Nephron (organoid): Measurements from ENCODE around the gene VIPR2.
A peak's percentile ranks its signal among the peaks of the same experiment; 100 is the strongest.

Source experiments
- H3K27ac Mint-ChIP-seq, 3 experiments: 2 replicates each; pipeline ENCODE4 v1.8.0; 2020; ENCODE audit warnings: mixed read lengths in 3 of 3, mild to moderate bottlenecking in 2 of 3, moderate library complexity in 1 of 3
- H3K27me3 Mint-ChIP-seq: 2 replicates; pipeline ENCODE4 v1.8.0; 2021; ENCODE audit warnings: low read depth, mild to moderate bottlenecking, moderate library complexity, mixed read lengths
- H3K36me3 Mint-ChIP-seq: 2 replicates; pipeline ENCODE4 v1.8.0; 2020; ENCODE audit warnings: low read depth, mixed read lengths
- H3K4me1 Mint-ChIP-seq: 2 replicates; pipeline ENCODE4 v1.8.0; 2020; ENCODE audit warnings: mixed read lengths
- H3K4me3 Mint-ChIP-seq, 3 experiments: 2 replicates each; pipeline ENCODE4 v1.8.0; 2020; ENCODE audit warnings: mild to moderate bottlenecking in 3 of 3, mixed read lengths in 3 of 3, moderate library complexity in 2 of 3
- H3K9me3 Mint-ChIP-seq: 2 replicates; pipeline ENCODE4 v1.8.0; 2020; ENCODE audit warnings: mixed read lengths
- TF ChIP-seq, protein P1 (sequence below), 3 experiments: fragments of 200-600 bp; sonication (generic); IDR thresholded peaks; one replicate each; pipeline ENCODE4 v1.5.0; 2021; ENCODE audit warnings: antibody characterized with exemption in 3 of 3; ENCODE audit not compliant: unreplicated experiment in 3 of 3

VIPR2 gene

DNA sequence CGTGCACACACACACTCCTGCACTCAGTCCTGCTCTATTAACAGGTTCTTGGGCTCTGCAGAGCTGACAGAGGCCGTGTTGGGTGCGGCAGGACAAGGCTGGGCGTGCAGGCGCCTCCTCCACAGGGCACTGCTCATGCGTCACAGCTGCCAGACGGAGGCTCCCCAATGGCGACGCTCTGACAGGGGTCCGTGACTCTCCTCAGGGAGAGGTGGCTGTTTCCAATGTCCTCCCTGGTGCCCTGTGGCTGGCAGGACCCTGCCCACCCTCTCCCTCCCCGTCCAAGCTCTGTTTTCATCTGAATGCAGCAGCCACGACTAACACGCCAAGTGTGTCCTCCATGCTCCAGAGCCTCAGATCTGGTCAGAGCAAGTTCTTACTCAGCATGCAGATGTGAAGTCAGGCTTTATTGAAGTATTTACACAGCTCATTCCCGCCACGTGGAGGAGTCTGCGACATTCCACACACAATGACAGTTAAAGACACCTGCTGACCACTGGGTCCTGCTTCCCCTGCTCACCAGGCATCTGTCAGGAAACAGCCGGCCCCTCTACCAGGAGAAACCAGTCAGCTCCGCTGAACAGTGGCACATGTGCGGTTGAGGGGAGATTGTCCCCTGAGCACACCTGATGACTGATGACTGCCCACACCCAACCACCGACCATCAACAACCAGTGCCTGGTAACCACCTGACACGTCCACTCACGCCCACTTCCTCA, 116.7 kb downstream of the VIPR2 start:
- Mint-ChIP-seq H3K4me1 (peaks cover 42% of the 10 kb centered on the region), H3K27ac (peak overlapping the region; percentile 50 to 84 (median 84)), H3K27me3 (peaks cover 53% of the 10 kb centered on the region), H3K9me3 (no peaks in the 10 kb centered on the region), H3K36me3 (no peaks in the 10 kb centered on the region), H3K4me3 (peak overlapping the region; percentile 41 to 60 (median 59))
- TF ChIP-seq, protein P1, sequence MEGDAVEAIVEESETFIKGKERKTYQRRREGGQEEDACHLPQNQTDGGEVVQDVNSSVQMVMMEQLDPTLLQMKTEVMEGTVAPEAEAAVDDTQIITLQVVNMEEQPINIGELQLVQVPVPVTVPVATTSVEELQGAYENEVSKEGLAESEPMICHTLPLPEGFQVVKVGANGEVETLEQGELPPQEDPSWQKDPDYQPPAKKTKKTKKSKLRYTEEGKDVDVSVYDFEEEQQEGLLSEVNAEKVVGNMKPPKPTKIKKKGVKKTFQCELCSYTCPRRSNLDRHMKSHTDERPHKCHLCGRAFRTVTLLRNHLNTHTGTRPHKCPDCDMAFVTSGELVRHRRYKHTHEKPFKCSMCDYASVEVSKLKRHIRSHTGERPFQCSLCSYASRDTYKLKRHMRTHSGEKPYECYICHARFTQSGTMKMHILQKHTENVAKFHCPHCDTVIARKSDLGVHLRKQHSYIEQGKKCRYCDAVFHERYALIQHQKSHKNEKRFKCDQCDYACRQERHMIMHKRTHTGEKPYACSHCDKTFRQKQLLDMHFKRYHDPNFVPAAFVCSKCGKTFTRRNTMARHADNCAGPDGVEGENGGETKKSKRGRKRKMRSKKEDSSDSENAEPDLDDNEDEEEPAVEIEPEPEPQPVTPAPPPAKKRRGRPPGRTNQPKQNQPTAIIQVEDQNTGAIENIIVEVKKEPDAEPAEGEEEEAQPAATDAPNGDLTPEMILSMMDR (IDR thresholded peaks at IDR 0.05; ENCODE audit: unreplicated experiment in 3 of 3), result no peak

DNA sequence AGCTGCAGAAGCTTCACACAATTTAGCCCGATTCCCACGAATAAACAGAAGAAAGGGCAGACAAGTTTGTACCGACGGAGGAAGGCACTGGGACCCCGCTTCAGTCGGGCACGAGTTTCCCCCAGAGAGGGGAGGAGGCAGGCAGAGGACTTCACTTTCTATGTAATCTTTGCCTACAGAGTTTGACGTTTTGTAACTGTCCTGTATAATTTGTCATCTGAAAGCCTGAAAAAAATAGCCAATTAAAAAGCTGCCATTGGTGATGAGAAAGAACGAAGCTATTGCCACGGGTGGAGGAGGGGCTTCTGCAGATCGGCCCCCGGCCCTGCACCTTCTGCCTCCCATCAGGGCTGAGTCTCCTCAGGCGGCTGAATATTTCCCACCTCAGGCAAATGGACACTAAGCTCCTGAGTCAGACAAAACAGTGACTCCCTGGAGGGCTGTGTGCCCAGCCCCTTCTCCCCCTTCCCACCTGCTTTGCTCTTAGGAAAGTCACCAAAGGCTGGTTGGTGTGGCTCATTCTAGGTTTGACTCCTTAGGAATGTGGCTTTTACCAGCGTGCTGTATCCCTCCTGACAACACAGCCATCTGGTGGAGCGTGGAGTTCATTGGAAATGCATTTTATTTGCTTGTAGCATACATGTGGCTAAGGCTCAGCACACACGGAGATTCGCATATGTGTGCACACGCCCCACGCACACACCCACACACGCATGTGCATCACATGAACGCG, 117.4 kb downstream of the VIPR2 start:
- no peaks in the 10 kb centered on the region for H3K36me3 Mint-ChIP-seq
- TF ChIP-seq, protein P1 (IDR thresholded peaks at IDR 0.05; ENCODE audit: unreplicated experiment in 3 of 3), result no peak

DNA sequence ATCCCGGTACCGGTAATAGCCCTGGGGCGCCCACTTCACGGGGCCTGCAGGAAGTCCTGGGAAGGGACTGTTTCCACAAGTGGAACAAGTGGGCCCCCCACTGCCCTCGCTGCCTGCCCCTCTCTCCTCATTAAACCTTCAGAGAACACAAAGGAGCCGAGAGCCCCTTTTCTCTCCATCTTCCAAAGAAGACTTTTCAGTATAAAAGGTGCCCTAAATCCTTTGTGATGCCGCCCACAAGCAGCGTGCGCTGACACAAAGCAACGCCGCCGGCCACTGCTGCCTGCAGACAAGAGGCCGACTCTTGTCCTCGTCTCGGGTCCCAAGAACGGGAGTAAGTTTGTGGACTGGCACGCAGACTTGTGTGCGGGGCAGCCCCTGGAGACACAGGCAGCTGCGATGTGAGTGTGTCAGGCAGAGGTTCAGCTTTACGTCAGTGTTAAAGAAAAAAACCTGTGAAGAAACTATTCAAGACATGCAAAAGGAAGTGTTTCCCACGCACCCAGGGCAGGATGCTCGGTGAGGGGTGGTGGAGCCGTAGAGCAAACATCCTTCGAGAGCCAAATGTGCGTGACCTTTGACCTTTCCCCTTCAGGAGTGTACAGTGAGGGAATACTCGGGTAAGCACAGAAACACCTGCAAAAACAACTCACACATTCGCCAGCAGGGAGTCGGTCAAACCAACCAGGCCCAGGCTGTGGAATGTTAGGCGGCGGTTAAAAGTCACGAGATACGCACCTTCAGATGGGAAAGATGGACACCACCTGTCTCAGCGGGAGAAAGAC, 118.2 kb downstream of the VIPR2 start:
- Mint-ChIP-seq H3K4me1 (peaks cover 49% of the 10 kb centered on the region), H3K27ac (peak overlapping the region in 2 of 3 experiments; percentile 84), H3K9me3 (no peaks in the 10 kb centered on the region), H3K27me3 (peaks cover 52% of the 10 kb centered on the region), H3K36me3 (no peaks in the 10 kb centered on the region), H3K4me3 (peak overlapping the region in 1 of 3 experiments; percentile 6)
- TF ChIP-seq, protein P1 (IDR thresholded peaks at IDR 0.05; ENCODE audit: unreplicated experiment in 3 of 3), result no peak

More for the DNA sequence above, 117.4 kb downstream of the VIPR2 start:
- Mint-ChIP-seq H3K9me3 (no peaks in the 10 kb centered on the region), H3K4me1 (peaks cover 45% of the 10 kb centered on the region), H3K4me3 (peak overlapping the region in 2 of 3 experiments; percentile 6 to 59), H3K27ac (peak overlapping the region; percentile 50 to 84 (median 84)), H3K27me3 (peaks cover 52% of the 10 kb centered on the region)

GRCh38 chr7:159025161-159025779, 119.4 kb downstream of the VIPR2 start:
- Mint-ChIP-seq H3K27ac (peak overlapping the region in 1 of 3 experiments; percentile 51), H3K4me1 (peaks cover 44% of the 10 kb centered on the region), H3K4me3 (no peak overlapping the region), H3K9me3 (no peaks in the 10 kb centered on the region), H3K36me3 (no peaks in the 10 kb centered on the region), H3K27me3 (peaks cover 43% of the 10 kb centered on the region)
- TF ChIP-seq, protein P1 (IDR thresholded peaks at IDR 0.05; ENCODE audit: unreplicated experiment in 3 of 3), result no peak

GRCh38 chr7:159024280-159024951, 120.3 kb downstream of the VIPR2 start:
- Mint-ChIP-seq H3K4me1 (peaks cover 44% of the 10 kb centered on the region), H3K4me3 (no peak overlapping the region), H3K9me3 (no peaks in the 10 kb centered on the region), H3K27me3 (peaks cover 42% of the 10 kb centered on the region), H3K27ac (no peak overlapping the region), H3K36me3 (no peaks in the 10 kb centered on the region)
- TF ChIP-seq, protein P1 (IDR thresholded peaks at IDR 0.05; ENCODE audit: unreplicated experiment in 3 of 3), result no peak
